ENCODE measurements around the gene GPR101. TPM values are rescaled to one million over a fixed set of nuclear protein-coding genes. Genes with fewer than 3 reads are reported as not detected.

Gene GPR101, protein sequence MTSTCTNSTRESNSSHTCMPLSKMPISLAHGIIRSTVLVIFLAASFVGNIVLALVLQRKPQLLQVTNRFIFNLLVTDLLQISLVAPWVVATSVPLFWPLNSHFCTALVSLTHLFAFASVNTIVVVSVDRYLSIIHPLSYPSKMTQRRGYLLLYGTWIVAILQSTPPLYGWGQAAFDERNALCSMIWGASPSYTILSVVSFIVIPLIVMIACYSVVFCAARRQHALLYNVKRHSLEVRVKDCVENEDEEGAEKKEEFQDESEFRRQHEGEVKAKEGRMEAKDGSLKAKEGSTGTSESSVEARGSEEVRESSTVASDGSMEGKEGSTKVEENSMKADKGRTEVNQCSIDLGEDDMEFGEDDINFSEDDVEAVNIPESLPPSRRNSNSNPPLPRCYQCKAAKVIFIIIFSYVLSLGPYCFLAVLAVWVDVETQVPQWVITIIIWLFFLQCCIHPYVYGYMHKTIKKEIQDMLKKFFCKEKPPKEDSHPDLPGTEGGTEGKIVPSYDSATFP
- total RNA-seq = not detected in 2 replicates

DNA sequence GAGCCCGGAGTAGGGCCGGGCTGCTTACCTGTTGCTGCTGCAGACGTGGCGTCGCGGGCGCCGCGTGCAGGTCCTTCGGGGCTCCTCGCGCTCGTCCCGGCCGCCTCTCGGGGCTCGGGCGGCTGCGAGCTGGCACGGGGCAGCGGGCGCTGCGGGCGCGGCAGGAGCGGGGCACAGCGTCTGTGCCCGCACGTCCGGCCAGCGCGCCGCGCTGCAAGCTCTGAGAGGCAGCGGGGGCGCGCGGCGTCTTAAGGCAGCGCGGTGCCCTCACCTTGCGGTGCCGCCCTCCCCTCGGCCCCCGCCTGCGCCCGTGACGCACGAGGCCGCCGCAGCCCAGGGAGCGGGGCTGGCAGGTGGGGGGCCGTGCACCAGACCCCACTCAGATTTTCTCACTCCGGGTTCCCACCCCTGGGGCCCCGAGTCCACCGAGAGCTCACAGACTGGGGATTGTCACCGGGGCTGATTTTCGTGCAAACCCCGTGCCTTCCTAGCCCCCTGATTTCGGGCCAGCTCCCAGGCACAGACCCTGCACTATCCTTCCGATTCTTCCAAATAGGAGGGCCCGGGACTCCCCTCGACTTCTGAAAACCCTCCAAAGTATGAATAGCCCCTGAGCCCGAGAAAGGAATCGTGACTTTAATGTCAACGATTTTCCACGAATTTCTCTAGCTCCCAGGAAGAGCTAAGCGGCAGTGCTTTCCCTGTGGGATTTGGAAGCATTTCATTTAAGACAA is at the start of gene GPR101:
GPR101 (minus strand) TSS at position 222 of the 734 bp plus-strand sequence. CDS start 2,321 bp downstream, outside the sequence.
- no peak for DNase-seq (ENCODE audit: low read depth in 2 of 2)

DNA sequence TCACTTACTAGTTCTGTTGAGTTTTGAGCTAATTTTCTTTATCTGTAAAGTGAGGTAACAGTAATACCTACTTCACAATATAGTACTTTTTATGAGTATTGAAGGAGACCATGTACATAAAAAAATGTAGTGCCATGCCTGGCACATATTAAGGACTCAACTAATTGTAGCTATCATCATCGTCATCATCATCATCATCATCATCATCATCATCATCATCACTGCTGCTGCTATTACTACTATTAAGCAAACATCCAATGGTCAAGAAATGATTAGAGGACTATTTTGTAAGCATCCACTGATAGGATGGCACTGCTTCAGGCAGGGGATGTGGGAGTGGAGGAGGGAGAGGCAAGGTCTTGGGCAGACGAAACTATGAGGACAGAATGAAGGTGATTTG is 47.4 kb upstream of the GPR101 start:
- DNase-seq (ENCODE audit: low read depth in 2 of 2) = no peak

DNA sequence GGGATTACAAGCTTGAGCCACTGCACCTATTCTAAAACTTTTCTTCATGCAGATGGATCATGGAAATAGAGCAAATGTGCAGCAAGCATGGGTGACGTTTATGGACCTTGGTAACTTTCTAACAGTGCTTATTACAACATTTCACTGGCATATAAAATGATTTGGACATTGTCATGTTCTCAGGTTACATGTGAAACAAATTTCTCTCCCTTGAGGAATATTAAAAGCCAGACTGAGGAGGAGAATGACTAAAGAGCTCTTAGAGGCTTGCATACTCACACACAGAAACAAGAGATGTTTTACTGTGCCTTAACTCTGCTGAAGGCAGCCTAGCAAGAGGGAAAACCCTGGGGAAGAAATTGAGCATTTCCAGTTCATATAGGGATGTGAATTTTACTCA is 38.6 kb upstream of the GPR101 start:
- no peak for DNase-seq (ENCODE audit: low read depth in 2 of 2)

DNA sequence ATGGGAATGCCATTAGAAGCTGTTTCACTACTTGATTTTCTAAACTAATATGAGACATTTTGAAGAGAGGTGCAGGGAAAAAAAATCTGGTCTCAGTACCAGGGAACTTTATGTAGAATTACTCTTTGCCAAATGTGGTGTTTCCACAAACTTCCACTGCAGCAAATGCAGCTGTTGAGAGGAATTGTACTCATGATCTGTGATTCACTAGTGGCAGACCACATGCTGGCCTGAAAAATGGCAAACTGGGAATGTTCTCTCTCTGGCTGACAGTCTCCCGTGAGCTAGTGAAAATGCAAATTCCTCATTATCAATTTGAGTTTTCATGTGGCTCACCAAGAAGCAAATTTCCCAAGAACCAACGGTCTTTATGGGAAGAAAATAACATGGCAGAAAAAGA is 37.8 kb upstream of the GPR101 start:
- no peak for DNase-seq (ENCODE audit: low read depth in 2 of 2)

DNA sequence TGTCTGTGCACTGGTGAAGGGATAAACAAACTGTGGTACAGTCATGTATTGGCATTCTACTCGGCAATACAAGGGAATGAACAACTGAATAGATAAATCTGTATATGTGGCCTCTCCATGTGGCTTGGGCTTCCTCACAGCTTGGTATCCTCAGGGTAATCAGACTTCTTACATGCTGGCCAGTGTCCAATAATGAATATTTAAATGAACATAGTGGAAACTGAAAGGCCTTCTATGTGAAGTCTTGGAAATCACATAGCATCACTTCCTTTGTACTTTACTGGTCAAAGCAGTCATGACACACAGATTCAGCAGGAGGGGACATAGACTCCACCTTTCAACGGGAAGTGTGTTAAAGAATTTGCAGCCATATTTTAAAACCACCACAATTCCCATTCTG is 33.4 kb upstream of the GPR101 start:
- no peak for DNase-seq (ENCODE audit: low read depth in 2 of 2)

DNA sequence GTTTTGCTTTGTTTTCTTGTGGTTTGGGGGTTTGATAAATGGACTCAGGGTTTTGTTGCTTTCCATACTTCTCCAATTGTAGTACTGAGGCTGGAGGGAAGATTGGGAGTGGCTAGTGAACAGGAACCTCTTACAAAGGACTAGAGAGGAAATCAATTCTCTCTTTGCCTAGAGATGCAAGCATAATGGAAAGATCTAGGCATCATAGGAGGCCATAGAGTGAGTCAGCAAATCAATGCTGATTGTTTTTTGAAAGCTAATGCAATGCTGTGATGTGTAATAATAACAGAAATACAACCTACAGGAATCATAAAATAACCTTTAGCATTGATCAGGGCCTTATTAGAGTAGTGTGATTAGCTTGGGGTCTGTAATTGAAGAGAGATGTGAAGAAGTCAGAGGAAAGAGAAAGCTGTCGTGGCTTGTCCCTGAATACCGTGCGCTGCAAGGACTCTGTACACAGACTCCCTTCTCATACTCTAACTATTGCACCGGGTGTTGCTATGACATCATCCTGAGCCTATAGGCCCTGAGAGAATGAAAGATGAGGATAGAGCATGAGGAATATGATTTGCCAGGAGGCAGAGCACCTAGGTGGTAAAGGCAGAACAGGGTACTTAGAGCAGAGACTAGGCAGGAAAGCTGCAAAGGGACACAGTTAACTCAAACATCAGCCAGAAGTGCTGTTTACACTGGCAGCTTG is 29.3 kb upstream of the GPR101 start:
- no peak for DNase-seq (ENCODE audit: low read depth in 2 of 2)

DNA sequence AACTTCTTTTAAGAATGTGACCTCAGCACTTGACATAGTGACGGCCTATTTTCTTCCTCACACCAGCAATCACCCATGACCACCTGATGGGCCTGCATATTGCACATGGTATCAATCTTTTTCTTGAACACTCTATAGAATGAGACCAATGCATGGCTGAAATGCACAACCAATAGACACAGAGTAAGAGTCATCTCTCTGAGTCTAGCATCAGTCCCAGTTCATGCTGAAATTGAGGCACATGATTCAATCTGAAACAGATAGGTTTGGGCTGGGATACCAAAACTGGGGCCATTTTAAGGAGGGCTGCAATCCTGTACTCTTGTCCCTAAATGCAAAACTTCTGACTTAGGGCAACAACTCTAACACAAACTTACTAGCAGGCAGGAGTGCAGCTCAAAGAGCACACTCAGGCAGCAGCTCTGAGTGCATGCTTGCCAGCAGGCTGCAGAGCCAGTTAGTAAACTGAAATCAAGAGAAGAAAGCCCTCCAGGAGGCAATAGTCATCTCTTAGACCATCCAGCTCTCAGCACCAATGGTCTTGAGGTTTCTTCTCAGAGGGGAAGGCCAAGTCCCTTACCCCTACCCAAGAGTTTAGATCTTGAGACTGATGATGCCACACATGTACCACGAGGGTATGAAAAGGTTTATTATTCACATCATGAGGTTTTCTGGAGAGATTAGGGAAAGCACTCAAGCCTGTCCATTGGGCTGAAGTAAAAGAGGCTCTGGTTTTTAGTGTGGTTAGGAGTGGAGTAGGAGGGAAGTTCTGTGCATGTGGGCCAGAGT is 24.7 kb upstream of the GPR101 start:
- DNase-seq (ENCODE audit: low read depth in 2 of 2) = no peak

DNA sequence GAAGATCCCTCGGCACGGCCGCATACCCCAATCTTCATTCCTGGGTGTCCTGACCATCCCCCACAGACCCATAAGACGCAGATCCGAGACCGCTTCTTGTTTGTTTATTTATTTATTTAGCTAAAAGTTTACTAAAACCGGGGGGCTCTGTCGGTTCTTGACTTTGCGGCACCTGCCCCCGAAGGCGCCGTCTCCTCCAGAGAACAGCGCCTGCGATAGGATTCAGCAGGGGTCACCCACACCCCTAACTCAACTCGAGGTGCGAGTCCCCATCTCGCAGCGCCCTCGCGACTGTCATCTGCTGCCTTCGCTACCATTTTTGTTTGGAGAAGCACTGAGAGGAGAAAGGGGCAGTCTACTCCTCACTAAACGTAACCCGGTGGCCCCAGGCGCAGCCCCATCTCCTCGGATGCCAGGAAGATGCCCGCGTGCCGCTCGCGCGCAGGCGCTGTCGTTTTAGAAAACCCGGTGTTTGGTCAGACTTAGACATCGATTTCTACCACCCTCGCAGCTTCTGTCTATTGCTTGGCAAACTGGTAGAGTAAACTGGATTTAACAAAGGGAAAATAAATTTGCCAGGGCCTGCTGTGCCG is 18.9 kb upstream of the GPR101 start:
- DNase-seq (ENCODE audit: low read depth in 2 of 2) = no peak

DNA sequence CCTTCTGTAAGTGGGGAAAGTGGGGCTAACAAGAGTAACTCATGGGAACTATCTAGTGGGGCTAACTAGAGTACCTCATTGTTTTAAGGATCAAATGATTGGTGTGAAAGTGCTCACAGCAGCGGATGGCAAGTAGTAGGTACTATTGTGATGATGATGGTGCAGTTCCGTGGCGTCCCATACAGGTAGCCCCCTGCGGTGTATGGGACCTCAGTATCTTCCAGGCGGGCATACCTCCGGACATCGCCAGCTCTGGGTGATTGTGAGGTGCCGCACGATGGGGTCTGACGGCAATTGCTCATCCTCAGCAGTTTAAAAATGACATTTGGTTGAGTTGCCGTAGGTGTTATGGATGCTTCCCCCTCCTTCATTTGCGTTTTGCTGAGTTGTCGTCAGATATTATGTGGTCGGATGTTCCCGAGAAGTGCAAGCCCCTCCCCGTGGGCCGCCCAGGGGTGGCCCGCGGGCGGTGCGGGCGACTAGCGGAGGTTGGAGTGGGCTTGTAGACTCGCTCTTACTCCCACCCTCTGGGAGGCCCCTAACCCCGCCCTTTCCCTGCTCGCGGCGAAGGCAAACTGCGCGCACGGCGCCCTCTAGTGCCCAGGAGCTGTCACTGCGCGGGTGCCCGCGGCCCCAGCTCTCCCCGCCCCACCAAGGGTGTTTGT is 18.3 kb upstream of the GPR101 start:
- peak in 1 of 2 donors; percentile 45 for DNase-seq (ENCODE audit: low read depth in 2 of 2)

DNA sequence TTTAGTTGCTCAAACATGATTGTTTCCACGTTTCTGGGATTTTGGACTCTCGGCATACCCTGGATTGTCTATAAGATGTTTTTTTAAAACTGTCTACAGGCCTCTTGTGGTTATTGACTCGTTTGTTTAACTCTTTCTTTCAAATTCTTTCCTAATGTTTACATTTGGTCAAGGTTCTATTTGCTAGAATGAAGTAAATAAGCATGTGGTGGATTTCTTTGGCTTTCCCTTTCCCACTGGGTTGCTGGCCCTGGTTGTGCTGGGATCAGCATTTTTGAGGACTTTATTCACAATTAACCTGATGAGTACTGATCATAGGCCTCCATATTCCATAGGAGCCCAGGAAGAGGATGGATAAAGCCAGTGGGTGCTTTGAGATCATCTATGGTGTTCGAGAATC is 11.1 kb upstream of the GPR101 start:
- DNase-seq (ENCODE audit: low read depth in 2 of 2) = no peak

DNA sequence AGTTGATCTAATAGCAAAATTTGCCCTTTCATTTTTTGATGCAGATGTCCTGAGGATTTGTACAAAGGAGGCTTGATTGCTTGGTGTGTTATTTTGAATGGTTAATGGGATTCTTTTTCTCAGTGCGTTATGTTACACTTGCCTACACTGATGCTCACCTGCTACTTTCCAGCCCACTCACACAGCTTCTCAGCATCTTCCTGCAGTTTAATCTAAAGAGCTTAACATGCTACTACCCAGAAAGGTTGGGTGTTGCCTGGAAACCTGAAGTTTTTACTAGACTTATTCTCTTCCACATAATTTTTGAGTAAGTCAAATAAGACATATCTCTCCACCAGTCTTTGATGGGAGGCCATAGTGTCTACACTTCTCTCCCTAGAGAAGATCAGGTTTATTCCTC is 9.9 kb upstream of the GPR101 start:
- no peak for DNase-seq (ENCODE audit: low read depth in 2 of 2)

DNA sequence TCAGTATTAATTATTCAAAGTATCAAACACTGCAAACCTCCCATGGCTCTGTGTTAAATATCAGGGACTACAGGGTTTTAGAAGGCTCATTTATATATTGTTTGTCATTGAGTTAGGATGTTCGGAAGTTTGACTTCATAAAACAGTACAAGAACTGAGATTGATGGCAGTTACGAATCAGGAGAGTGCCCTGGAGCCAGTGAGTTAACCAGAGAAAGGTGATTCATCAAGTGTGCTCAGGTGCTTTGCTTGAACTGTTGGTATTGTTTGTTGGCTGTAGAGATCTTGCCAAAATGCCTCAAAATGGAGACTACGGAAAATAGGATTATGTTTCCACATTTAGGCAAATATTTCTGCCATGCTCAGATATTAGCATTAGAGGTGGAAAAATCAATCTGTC is 7.5 kb upstream of the GPR101 start:
- no peak for DNase-seq (ENCODE audit: low read depth in 2 of 2)

DNA sequence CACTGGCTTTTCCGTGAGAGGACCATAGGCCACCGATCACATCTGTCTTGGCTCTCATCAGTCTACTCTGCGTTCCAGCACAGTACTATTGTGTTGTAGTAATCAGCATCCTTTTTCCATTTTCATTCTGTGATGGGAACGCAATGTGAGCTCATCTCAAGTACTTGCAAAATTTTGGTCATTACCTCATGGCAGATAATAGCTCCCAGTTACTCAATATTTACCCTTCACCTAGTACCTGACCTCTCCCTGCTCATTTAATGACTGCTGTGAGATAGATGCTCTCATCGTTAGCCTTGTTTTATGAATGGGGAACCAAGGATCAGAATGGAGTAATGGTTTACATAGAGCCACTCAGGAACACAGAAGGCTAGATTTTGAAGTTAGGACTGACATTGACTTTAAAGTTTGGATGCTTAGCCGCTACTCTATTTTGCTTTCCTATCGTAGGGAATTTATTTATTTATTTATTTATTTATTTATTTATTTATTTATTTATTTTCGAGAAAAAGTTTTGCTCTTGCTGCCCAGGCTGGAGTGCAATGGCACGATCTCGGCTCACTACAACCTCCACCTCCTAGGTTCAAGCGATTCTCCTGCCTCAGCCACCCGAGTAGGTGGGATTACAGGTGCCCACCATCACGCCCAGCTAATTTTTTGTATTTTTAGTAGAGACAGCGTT is 6.5 kb upstream of the GPR101 start:
- no peak for DNase-seq (ENCODE audit: low read depth in 2 of 2)

DNA sequence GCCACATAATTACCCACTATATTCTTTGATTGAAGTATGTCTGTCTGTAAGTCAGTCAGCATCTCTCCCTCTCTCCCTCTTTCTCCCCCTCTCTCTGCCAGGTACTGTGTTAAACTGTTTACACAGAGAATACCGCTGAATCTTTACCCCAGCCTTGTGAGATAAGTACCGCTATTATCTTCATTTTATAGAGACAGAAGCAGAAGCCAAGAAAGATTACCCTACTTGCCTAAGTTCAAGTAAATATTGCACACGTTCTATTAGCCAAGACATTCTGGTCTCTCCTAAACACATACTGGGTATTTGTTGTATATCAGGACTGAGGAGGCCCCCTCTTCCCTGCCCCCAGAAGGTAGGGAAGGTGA is 695 bp upstream of the GPR101 start:
- no peak for DNase-seq (ENCODE audit: low read depth in 2 of 2)

DNA sequence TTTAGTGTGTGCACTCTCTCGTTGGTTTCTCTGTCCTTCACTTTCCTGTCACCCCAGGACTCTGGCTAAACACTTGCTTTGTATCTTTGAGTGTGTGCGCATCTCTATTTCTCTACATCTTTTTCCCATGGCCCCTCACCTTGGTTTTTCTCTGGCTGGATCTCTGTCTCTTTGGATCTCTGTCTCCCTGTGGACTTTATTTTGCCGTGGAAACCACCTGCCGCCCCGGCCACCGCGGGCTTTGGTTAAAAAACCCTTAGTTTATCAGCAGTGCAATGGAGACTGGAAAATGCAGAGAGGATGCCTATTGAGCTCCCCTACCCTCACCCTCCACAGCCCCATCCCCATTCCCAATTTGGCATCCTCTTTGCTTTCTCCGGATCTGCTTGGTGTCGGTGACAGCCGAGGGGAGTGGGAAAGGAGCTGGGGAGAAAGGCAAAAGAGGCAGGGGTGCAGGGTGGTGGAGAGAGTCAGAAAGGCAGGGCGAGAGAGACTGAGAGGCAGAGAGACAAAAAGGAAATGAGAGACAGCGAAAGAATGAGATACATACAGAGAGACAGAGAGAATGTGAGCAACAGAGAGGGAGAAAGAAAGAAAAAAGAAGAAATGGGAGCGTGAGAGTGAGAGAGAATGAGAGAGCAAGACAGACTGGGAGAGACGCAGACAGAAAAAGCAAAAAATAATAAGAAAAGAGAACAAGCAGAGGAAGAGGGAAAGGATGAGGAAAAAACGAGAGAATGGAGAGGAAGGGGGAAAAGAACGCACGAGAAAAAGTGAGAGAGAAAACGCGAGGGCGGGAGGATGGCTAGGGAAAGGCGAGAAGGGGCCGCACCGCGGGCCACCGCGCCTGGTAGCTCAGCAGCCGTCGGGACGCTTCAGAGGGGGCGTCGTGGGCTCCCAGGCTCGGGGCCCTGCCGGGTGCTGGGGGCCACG is 688 bp downstream of the GPR101 start:
- no peak for DNase-seq (ENCODE audit: low read depth in 2 of 2)

DNA sequence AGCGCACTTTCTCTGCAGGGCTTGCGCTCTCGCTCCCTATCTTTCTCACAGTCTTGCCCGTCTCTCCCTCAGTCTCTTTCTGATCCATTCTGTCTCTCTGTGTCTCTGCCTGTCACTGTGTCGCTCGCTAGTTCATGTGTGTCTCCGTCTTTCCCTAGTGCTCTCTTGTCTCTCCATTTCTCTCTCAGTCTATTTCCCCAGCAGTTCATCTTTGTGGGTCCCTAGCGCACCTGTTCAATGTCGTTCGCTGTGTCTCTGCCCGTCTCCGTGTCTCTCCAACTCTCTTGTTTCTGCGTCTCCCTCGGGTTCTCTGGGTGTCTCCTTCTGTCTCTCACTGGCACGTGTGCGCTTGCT is 1.5 kb downstream of the GPR101 start:
- DNase-seq (ENCODE audit: low read depth in 2 of 2) = no peak

DNA sequence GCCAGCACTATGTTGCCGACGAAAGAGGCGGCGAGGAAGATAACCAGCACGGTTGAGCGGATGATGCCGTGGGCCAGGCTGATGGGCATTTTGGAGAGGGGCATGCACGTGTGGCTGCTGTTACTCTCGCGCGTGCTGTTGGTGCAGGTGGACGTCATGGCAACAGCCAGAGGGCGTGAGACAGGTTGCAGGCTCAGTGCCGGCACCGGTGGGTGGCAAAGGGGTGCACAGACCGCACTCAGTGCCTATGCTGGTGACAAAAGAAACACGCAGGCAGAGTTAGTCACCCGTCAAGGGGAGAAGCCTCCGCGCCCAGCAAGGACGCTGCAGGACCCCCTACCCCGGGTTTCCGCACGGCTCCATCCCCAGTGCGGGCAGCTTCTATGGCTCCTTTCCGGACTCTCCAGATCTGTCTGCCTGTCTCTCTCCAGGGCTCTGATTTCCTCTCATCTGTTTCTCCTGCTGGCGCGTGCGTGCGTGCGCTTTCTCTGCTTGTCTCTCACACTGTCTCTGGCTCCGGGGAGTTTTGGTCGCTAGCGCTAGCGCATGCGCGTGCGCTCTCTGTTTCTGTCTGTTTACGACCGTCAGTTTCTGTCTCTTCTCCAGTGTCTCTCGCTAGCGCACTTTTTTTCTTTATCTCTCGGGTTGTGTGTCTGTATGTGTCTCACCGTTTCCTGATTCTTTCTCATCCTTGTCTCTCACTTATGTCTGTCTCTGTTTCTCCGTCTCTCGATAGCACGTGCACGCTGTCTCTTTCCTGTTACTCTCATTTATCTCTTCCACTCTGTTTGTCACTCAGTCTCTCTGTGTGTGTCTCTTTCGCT is 2.1 kb downstream of the GPR101 start:
- DNase-seq (ENCODE audit: low read depth in 2 of 2) = peak; percentile 5 to 26

DNA sequence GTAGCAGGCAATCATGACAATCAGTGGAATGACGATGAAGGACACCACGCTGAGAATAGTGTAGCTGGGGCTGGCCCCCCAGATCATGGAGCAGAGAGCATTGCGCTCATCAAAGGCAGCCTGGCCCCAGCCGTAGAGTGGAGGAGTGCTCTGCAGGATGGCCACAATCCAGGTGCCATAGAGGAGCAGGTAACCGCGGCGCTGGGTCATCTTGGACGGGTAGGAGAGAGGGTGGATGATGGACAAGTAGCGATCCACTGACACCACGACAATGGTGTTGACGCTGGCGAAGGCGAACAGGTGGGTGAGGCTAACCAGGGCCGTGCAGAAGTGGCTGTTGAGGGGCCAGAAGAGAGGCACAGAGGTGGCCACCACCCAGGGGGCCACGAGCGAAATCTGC is 2.8 kb downstream of the GPR101 start:
- no peak for DNase-seq (ENCODE audit: low read depth in 2 of 2)
